IMR-90 (cell line): ENCODE results near the gene PLCH2. TPM values are rescaled to one million over a fixed set of nuclear protein-coding genes. Genes with fewer than 3 reads are reported as not detected.

Experiments
- ATAC-seq: fragments of 200-7000 bp; cut with Tn5 transposase; 2 replicates; pipeline ENCODE4 v1.9.1; 2020; ENCODE audit warnings: low read depth, mild to moderate bottlenecking, moderate library complexity
- BruUV-seq: library from RNA; stranded (reverse); fragments of 400-500 nt; replicated peaks from 2 replicates; lab custom pipeline; 2021; lab: Mats Ljungman, UMichigan
- CTCF ChIA-PET: fragments of 300-600 bp; formaldehyde crosslinking; extraction: SDS; loops from one replicate; lab custom pipeline; 2021; ENCODE audit warnings: antibody characterized with exemption; lab: Yijun Ruan, JAX
- POLR2A ChIA-PET: fragments of 300-600 bp; sonication (Branson Sonifier 250); formaldehyde crosslinking; loops from one replicate; lab custom pipeline; 2022; ENCODE audit warnings: antibody characterized with exemption; ENCODE audit not compliant: unreplicated experiment; lab: Charles Lee
- DNase-seq: peaks from one replicate; pipeline ENCODE4 v3.0.0; 2013
- H2AFZ ChIP-seq: replicated peaks from 2 replicates; pipeline ENCODE3; 2013; ENCODE audit warnings: low read length, mild to moderate bottlenecking; ENCODE audit not compliant: poor library complexity
- H2AK5ac ChIP-seq: 2 replicates; pipeline ENCODE4 v1.6.1; 2013; ENCODE audit warnings: low read depth, low read length, inconsistent platforms
- H2AK9ac ChIP-seq: replicated peaks from 2 replicates; pipeline ENCODE3; 2013; ENCODE audit warnings: mild to moderate bottlenecking, low read depth, low read length, moderate library complexity; ENCODE audit not compliant: poor library complexity
- H2BK120ac ChIP-seq: 2 replicates; pipeline ENCODE4 v1.6.1; 2013; ENCODE audit warnings: low read depth, low read length, inconsistent platforms
- H2BK15ac ChIP-seq: 3 replicates; pipeline ENCODE4 v1.6.1; 2013; ENCODE audit warnings: low read depth, low read length, inconsistent platforms
- H2BK20ac ChIP-seq: 2 replicates; pipeline ENCODE4 v1.6.1; 2013; ENCODE audit warnings: low read depth, mild to moderate bottlenecking, inconsistent platforms, low read length, moderate library complexity
- H2BK5ac ChIP-seq: 2 replicates; pipeline ENCODE4 v1.6.1; 2013; ENCODE audit warnings: mild to moderate bottlenecking, low read depth, low read length, inconsistent platforms; ENCODE audit not compliant: poor library complexity, severe bottlenecking
- H3K14ac ChIP-seq: replicated peaks from 2 replicates; pipeline ENCODE4 v1.6.1; 2013; ENCODE audit warnings: low read depth, low read length, inconsistent platforms
- H3K18ac ChIP-seq: 2 replicates; pipeline ENCODE4 v1.6.1; 2013; ENCODE audit warnings: low read depth, low read length, control low read depth
- H3K23ac ChIP-seq: 2 replicates; pipeline ENCODE4 v1.6.1; 2013; ENCODE audit warnings: low read depth, low read length, inconsistent platforms
- H3K27ac ChIP-seq: 2 replicates; pipeline ENCODE4 v1.5.1; 2013; ENCODE audit warnings: mild to moderate bottlenecking, control low read depth, low read length; ENCODE audit not compliant: insufficient read depth
- H3K27me3 ChIP-seq: 2 replicates; pipeline ENCODE4 v1.6.1; 2013; ENCODE audit warnings: low read length; ENCODE audit not compliant: control insufficient read depth, insufficient read depth
- H3K36me3 ChIP-seq: 2 replicates; pipeline ENCODE4 v1.6.1; 2013; ENCODE audit warnings: low read length, mixed read lengths; ENCODE audit not compliant: control insufficient read depth, insufficient read depth
- H3K4ac ChIP-seq: 2 replicates; pipeline ENCODE4 v1.6.1; 2013; ENCODE audit warnings: low read depth, low read length, inconsistent platforms
- H3K4me1 ChIP-seq: 2 replicates; pipeline ENCODE4 v1.6.1; 2013; ENCODE audit warnings: low read length, mixed read lengths; ENCODE audit not compliant: control insufficient read depth, insufficient read depth
- H3K4me2 ChIP-seq: 2 replicates; pipeline ENCODE4 v1.6.1; 2013; ENCODE audit warnings: low read depth, mild to moderate bottlenecking, control low read depth, low read length, moderate library complexity
- H3K4me3 ChIP-seq: 2 replicates; pipeline ENCODE4 v1.5.1; 2013; ENCODE audit warnings: low read depth, mild to moderate bottlenecking, control low read depth, low read length, moderate library complexity; ENCODE audit not compliant: insufficient read depth
- H3K56ac ChIP-seq: 2 replicates; pipeline ENCODE4 v1.6.1; 2013; ENCODE audit warnings: low read length, inconsistent platforms; ENCODE audit not compliant: insufficient read depth; ENCODE audit errors: extremely low read depth
- H3K79me1 ChIP-seq, 2 experiments: 2 replicates each; pipeline ENCODE4 v1.6.1; 2013; ENCODE audit warnings: low read length in 2 of 2, inconsistent platforms in 1 of 2, low read depth in 1 of 2
- H3K9ac ChIP-seq: 2 replicates; pipeline ENCODE4 v1.6.1; 2013; ENCODE audit warnings: low read depth, low read length, control low read depth
- H3K9me1 ChIP-seq: 2 replicates; pipeline ENCODE4 v1.6.1; 2013; ENCODE audit warnings: low read length, inconsistent platforms; ENCODE audit not compliant: insufficient read depth
- H3K9me3 ChIP-seq: 2 replicates; pipeline ENCODE4 v1.6.1; 2013; ENCODE audit warnings: low read length; ENCODE audit not compliant: control insufficient read depth, insufficient read depth
- H4K20me1 ChIP-seq: 2 replicates; pipeline ENCODE4 v1.6.1; 2013; ENCODE audit warnings: low read length, inconsistent platforms; ENCODE audit not compliant: insufficient read depth
- H4K5ac ChIP-seq: 2 replicates; pipeline ENCODE4 v1.6.1; 2013; ENCODE audit warnings: mild to moderate bottlenecking, low read depth, low read length, control low read depth
- H4K8ac ChIP-seq, 2 experiments: 2 replicates each; pipeline ENCODE4 v1.6.1; 2013; ENCODE audit warnings: low read depth in 2 of 2, low read length in 2 of 2, control low read depth in 1 of 2, inconsistent platforms in 1 of 2
- H4K91ac ChIP-seq: 2 replicates; pipeline ENCODE4 v1.6.1; 2013; ENCODE audit warnings: low read depth, low read length, inconsistent platforms; ENCODE audit not compliant: insufficient read depth
- BHLHE40 ChIP-seq: fragments of 150-350 bp; IDR thresholded peaks from 2 replicates; pipeline ENCODE4 v1.6.1; 2016; ENCODE audit warnings: mild to moderate bottlenecking, low read depth, low read length
- CEBPB ChIP-seq: IDR thresholded peaks from 2 replicates; pipeline ENCODE4 v1.6.1; 2012; ENCODE audit warnings: low read depth, low read length, improper control_type of control experiment
- CHD1 ChIP-seq: IDR thresholded peaks from 2 replicates; pipeline ENCODE4 v1.6.1; 2012; ENCODE audit warnings: low read depth, low read length, improper control_type of control experiment
- FOS ChIP-seq: fragments of 150-350 bp; IDR thresholded peaks from 2 replicates; pipeline ENCODE4 v1.6.1; 2016; ENCODE audit warnings: low read depth, low read length
- MAFK ChIP-seq: IDR thresholded peaks from 2 replicates; pipeline ENCODE4 v1.6.1; 2012; ENCODE audit warnings: low read depth, low read length, improper control_type of control experiment
- MAZ ChIP-seq: IDR thresholded peaks from 2 replicates; pipeline ENCODE4 v1.6.1; 2012; ENCODE audit warnings: low read depth, mild to moderate bottlenecking, low read length, improper control_type of control experiment, moderate library complexity, borderline replicate concordance
- NFE2L2 ChIP-seq: fragments of 150-350 bp; IDR thresholded peaks from 2 replicates; pipeline ENCODE4 v1.6.1; 2016; ENCODE audit warnings: low read depth, mild to moderate bottlenecking, low read length
- POLR2A ChIP-seq: IDR thresholded peaks from 2 replicates; pipeline ENCODE4 v1.6.1; 2012; ENCODE audit warnings: mild to moderate bottlenecking, low read depth, low read length
- RAD21 ChIP-seq: IDR thresholded peaks from 2 replicates; pipeline ENCODE4 v1.6.1; 2012; ENCODE audit warnings: low read length, improper control_type of control experiment
- RCOR1 ChIP-seq: IDR thresholded peaks from 2 replicates; pipeline ENCODE4 v1.6.1; 2012; ENCODE audit warnings: mild to moderate bottlenecking, low read length, improper control_type of control experiment; ENCODE audit not compliant: insufficient replicate concordance
- SMC3 ChIP-seq: fragments of 150-350 bp; IDR thresholded peaks from 2 replicates; pipeline ENCODE4 v1.6.1; 2016; ENCODE audit warnings: low read depth, mild to moderate bottlenecking, antibody characterized with exemption, low read length, moderate library complexity
- WGBS, 2 experiments: methylation state at CpG; one replicate each; pipeline versions ENCODE4 v1.1.5 to v1.1.7; 2013; ENCODE audit warnings: missing lambda C conversion rate in 2 of 2; ENCODE audit not compliant: insufficient read length in 1 of 2; ENCODE audit errors: extremely low coverage in 2 of 2; 5-methylcytosine and 5-hydroxymethylcytosine counted together
- dilution Hi-C: fragments of 300-500 bp; cut with HindIII; formaldehyde crosslinking; loops from one replicate; pipeline ENCODE4 v1.14.3; 2018; ENCODE audit warnings: low sequenced_read_pairs; ENCODE audit not compliant: unreplicated experiment
- in situ Hi-C: fragments of 300-500 bp; cut with MboI; formaldehyde crosslinking; loops from 3 replicates; pipeline ENCODE4 v1.14.3; 2019; ENCODE audit warnings: low sequenced_read_pairs, inconsistent platforms, mixed read lengths
- intact Hi-C: fragments of 100-400 bp; cut with micrococcal nuclease; formaldehyde crosslinking; loops from 2 replicates; pipeline ENCODE4 v1.10.0; 2022
- polyA plus RNA-seq, 3 experiments: library from polyadenylated mRNA; depleted of rRNA; stranded (reverse); fragments of >200 nt; gene quantifications; 2 replicates each; pipeline ENCODE4 v1.2.3, GENCODE V29; 2012; ENCODE audit warnings: low replicate concordance in 1 of 3
- total RNA-seq: library from RNA; depleted of rRNA; stranded (reverse); fragments of >200 nt; gene quantifications from 2 replicates; pipeline ENCODE4 v1.2.3, GENCODE V29; 2012
- TF ChIP-seq, protein P1 (sequence below): fragments of 150-350 bp; IDR thresholded peaks from 2 replicates; pipeline ENCODE4 v1.6.1; 2016; ENCODE audit warnings: low read depth, mild to moderate bottlenecking, low read length, moderate library complexity, borderline replicate concordance
- TF ChIP-seq, protein P2 (sequence below): fragments of 150-350 bp; IDR thresholded peaks from 2 replicates; pipeline ENCODE4 v1.6.1; 2017; ENCODE audit warnings: mild to moderate bottlenecking, antibody characterized with exemption, low read length, low read depth
- TF ChIP-seq, protein P3 (sequence below): conservative IDR thresholded peaks from 2 replicates; pipeline ENCODE4 v1.5.1; 2012; ENCODE audit warnings: mild to moderate bottlenecking, low read depth, low read length, improper control_type of control experiment

Gene PLCH2
- total and polyA plus RNA-seq, 2 of the 4 experiments (the other 2 are of a cell fraction), result 0.18 to 1.9 TPM

- no peaks in the 10 kb centered on the region for H4K20me1 ChIP-seq
- DNase-seq (no peak), ATAC-seq (no peak)
- H2AK5ac ChIP-seq, result peak overlapping the region; percentile 91
- no peaks in the 10 kb centered on the region for H3K9me3 ChIP-seq
- peaks cover 0 to 8% of the 10 kb centered on the region in 2 experiments; a peak in 1 of 4 replicates for H3K79me1 ChIP-seq
- H2BK15ac ChIP-seq, result peak overlapping the region; percentile 88; the same call in 1 of the 3 replicates
- no peak overlapping the region for H3K4me2 ChIP-seq
- peak overlapping the region; percentile 18 for H2AFZ ChIP-seq
- H3K9ac ChIP-seq, result no peak overlapping the region
- no peak overlapping the region for H4K5ac ChIP-seq
- ChIA-PET POLR2A (no interaction called here), CTCF (no interaction called here)
- no peak overlapping the region for H3K56ac ChIP-seq
- H3K36me3 ChIP-seq, result no peaks in the 10 kb centered on the region
- H3K27ac ChIP-seq, result no peak overlapping the region
- in situ Hi-C loops (loop anchor here (25.0 kb wide), 1 partner anchor 612 kb away; the partner anchor contains the start of gene PRDM16), dilution Hi-C loops (no loop called here), intact Hi-C loops (no loop called here)
- peaks cover 10% of the 10 kb centered on the region; the same call in 1 of the 2 replicates for H3K9me1 ChIP-seq
- H4K8ac ChIP-seq, result peak overlapping the region in 1 of 2 experiments; percentile 69; a peak in 1 of 4 replicates
- no peak overlapping the region for H3K4me3 ChIP-seq
- H3K4ac ChIP-seq, result peak overlapping the region; percentile 78
- peak overlapping the region; percentile 82 for H2AK9ac ChIP-seq
- peak overlapping the region; percentile 81 for H4K91ac ChIP-seq
- H3K27me3 ChIP-seq, result peaks cover 4% of the 10 kb centered on the region; the same call in 1 of the 2 replicates
- peak overlapping the region; percentile 80 for H2BK5ac ChIP-seq
- no peak overlapping the region for H3K18ac ChIP-seq
- H2BK120ac ChIP-seq, result peak overlapping the region; percentile 70
- H3K23ac ChIP-seq, result no peak overlapping the region
- WGBS, 2 experiments, result 95% methylated on average over 9 of the region's 23 CpGs; no CpG with 5 or more reads in 1 of the 2 experiments
- H3K4me1 ChIP-seq, result peaks cover 23% of the 10 kb centered on the region
- H2BK20ac ChIP-seq, result peak overlapping the region; percentile 80
- H3K14ac ChIP-seq, result 0 out of 2 replicates have a peak overlapping the region, but pooled peaks have one; percentile 22
- no TSS peak for BruUV-seq
- TF ChIP-seq, protein P1, sequence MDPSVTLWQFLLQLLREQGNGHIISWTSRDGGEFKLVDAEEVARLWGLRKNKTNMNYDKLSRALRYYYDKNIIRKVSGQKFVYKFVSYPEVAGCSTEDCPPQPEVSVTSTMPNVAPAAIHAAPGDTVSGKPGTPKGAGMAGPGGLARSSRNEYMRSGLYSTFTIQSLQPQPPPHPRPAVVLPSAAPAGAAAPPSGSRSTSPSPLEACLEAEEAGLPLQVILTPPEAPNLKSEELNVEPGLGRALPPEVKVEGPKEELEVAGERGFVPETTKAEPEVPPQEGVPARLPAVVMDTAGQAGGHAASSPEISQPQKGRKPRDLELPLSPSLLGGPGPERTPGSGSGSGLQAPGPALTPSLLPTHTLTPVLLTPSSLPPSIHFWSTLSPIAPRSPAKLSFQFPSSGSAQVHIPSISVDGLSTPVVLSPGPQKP, result no peak
- TF ChIP-seq RAD21, result no peak
- TF ChIP-seq RCOR1, result no peak
- TF ChIP-seq BHLHE40, result no peak
- TF ChIP-seq NFE2L2, result no peak
- TF ChIP-seq FOS, result no peak
- no peak for TF ChIP-seq MAZ
- TF ChIP-seq POLR2A, result no peak
- no peak for TF ChIP-seq CEBPB
- TF ChIP-seq SMC3, result no peak
- TF ChIP-seq MAFK, result no peak
- TF ChIP-seq, protein P2, sequence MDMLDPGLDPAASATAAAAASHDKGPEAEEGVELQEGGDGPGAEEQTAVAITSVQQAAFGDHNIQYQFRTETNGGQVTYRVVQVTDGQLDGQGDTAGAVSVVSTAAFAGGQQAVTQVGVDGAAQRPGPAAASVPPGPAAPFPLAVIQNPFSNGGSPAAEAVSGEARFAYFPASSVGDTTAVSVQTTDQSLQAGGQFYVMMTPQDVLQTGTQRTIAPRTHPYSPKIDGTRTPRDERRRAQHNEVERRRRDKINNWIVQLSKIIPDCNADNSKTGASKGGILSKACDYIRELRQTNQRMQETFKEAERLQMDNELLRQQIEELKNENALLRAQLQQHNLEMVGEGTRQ, result no peak
- TF ChIP-seq, protein P3, sequence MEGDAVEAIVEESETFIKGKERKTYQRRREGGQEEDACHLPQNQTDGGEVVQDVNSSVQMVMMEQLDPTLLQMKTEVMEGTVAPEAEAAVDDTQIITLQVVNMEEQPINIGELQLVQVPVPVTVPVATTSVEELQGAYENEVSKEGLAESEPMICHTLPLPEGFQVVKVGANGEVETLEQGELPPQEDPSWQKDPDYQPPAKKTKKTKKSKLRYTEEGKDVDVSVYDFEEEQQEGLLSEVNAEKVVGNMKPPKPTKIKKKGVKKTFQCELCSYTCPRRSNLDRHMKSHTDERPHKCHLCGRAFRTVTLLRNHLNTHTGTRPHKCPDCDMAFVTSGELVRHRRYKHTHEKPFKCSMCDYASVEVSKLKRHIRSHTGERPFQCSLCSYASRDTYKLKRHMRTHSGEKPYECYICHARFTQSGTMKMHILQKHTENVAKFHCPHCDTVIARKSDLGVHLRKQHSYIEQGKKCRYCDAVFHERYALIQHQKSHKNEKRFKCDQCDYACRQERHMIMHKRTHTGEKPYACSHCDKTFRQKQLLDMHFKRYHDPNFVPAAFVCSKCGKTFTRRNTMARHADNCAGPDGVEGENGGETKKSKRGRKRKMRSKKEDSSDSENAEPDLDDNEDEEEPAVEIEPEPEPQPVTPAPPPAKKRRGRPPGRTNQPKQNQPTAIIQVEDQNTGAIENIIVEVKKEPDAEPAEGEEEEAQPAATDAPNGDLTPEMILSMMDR, result no peak
- no peak for TF ChIP-seq CHD1
These were observed 26.2 kb upstream of the PLCH2 start for GRCh38 chr1:2449636-2450454.
